GM12892 (cell line): ENCODE data around the gene TRIM21. TPM values are rescaled to one million over a fixed set of nuclear protein-coding genes. Genes with fewer than 3 reads are reported as not detected.
A peak's percentile ranks its signal among the peaks of the same experiment; 100 is the strongest.
"Not testable (repeated sequence)": the region's sequence is repeated elsewhere in the genome, so short reads cannot be mapped to it uniquely, and the experiment has no call there.

Experiments used
- DNase-seq: peaks from one replicate; pipeline ENCODE4 v3.0.0; 2011; ENCODE audit not compliant: insufficient read length
- FAIRE-seq: peaks from 2 replicates; lab custom pipeline; 2011; peaks lifted over from hg19 to GRCh38; lab: Jason Lieb, UNC
- POLR2A ChIP-seq: IDR thresholded peaks from 2 replicates; pipeline ENCODE4 v1.6.1; 2011; ENCODE audit warnings: low read depth, low read length, control low read depth
- POLR2AphosphoS5 ChIP-seq: IDR thresholded peaks from 2 replicates; pipeline ENCODE4 v1.6.1; 2011; ENCODE audit warnings: low read depth, low read length, control low read depth
- TAF1 ChIP-seq: IDR thresholded peaks from 2 replicates; pipeline ENCODE4 v1.6.1; 2011; ENCODE audit warnings: low read depth, mild to moderate bottlenecking, control low read depth, low read length, borderline replicate concordance
- polyA plus RNA-seq: library from polyadenylated mRNA; unstranded; fragments of >200 nt; gene quantifications from one replicate; pipeline ENCODE4 v1.2.1, GENCODE V29; 2012; ENCODE audit warnings: missing spikeins, inconsistent platforms; ENCODE audit not compliant: missing spikeins

TRIM21 gene
- 27.5 TPM for polyA plus RNA-seq

DNA sequence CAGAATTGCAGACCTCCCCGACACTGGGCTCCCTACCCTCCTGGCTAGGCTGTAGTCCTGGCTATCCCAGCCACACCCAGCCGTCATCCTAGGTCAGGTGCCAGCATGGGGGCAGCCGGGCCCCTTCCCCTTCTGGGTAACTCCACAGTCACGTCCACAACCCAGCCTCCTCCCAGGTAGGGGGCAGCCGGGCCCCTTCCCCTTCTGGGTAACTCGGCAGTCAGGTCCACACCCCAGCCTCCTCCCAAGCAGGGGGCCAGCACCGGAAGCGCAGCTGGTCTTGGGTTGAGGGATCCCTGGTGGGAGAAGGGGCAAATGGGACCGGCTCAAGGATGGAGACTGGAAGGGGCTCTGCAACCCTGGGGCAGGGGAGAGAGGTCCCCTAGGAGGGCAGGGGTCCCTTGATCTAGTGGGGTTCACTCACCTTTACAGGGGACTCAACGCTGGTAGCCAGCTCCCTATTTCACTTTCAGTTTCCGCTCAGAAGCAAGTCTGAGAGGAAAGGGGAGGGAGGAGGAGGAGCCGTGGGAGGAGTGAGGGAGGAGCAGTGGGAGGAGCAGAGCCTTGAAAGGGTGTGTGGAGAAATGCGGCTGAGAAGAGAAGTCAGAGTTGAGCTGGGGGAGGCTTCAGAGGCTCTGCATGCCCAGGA, at the start of gene TRIM21:
TRIM21 (minus strand) TSS at position 494 of the 649 bp plus-strand sequence. CDS start 3,293 bp downstream, outside the sequence.
- peak; percentile 98 for FAIRE-seq
- TF ChIP-seq TAF1 (0 out of 2 replicates have a peak, but pooled peaks have one; percentile 44), POLR2AphosphoS5 (peak; percentile 54; the same call in 1 of the 2 replicates), POLR2A (peak; percentile 65)
- DNase-seq: peak; percentile 53

DNA sequence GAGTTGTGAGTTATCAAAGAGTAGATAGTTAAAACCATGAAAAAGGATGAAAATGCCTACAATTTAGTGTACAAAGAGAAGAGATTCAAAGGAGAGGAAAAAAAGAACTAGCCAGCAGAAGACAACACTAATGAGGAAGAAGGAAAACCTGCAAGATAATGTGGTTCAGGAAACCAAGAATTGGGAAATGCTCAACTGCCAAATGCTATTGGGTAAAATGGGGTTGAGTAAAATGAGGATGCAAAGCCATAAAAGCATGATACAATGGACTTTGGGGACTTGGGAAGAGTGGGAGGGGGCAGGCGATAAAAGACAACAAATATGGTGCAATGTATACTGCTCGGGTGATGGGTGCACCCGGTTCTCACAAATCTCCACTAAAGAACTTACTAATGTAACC, 48.0 kb upstream of the TRIM21 start:
- TF ChIP-seq TAF1 (no peak), POLR2AphosphoS5 (no peak), POLR2A (no peak)
- DNase-seq (no peak), FAIRE-seq (peak; percentile 30)

DNA sequence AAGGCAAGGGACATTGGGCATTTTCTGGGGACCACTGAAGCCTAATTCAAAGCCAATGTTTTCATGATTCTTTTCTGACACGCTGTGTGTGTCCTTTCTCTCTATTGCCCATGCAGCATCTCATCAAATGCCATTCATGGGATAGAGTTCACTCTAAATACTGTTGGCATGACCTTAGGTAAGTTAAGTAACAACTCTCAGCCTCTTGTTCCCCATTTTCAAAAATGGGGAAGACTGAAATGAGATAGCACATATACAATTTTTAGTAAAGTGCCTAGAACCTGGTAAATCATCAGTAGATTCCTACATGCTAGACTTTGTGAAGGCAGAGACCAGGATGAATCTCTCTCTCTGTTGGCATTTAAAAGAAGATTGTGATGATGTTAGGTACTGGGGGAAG, 42.9 kb upstream of the TRIM21 start:
- FAIRE-seq (no peak), DNase-seq (no peak)
- TF ChIP-seq TAF1 (no peak), POLR2AphosphoS5 (no peak), POLR2A (no peak)

DNA sequence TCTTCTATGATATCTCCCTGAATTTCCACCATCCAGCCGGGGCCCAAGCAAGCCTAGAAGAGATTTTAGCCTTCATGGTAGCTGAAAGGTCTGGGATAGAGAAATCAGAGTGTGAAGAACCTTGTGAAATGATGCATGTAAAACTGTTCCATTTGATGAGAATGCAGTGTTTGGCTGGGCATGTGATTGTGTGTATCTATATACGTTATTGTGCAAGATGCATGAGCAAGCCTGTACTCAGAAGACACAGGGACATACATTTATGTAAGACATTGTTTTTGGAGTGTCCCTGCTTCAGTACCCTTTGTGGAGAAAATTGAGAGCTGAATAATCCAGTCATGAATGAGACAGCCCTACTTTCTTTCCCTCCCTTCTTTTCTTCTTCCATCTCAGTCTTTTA, 40.4 kb upstream of the TRIM21 start:
- DNase-seq (no peak), FAIRE-seq (no peak)
- TF ChIP-seq POLR2A (no peak), POLR2AphosphoS5 (no peak), TAF1 (no peak)

DNA sequence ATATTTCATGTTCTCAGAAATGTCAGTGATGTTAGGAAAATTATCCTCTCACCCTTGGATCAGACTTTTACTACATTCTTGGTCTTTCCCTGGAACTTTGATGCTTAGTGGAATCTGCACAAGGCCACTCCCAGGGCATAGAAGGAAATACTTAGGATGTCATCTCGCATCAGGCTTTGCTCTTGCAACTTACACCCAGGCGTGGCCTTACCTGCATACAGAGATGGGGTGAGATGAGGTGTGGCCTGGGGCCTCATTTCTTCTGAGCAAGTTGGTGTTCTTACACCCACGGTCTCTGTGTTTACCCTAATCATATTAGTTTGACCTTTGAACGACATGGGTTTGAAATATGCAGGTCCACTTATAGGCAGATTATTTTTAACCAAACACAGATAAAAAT, 36.5 kb upstream of the TRIM21 start:
- no peak for FAIRE-seq
- DNase-seq: no peak
- no peak for TF ChIP-seq POLR2A
- no peak for TF ChIP-seq TAF1
- TF ChIP-seq POLR2AphosphoS5: no peak

DNA sequence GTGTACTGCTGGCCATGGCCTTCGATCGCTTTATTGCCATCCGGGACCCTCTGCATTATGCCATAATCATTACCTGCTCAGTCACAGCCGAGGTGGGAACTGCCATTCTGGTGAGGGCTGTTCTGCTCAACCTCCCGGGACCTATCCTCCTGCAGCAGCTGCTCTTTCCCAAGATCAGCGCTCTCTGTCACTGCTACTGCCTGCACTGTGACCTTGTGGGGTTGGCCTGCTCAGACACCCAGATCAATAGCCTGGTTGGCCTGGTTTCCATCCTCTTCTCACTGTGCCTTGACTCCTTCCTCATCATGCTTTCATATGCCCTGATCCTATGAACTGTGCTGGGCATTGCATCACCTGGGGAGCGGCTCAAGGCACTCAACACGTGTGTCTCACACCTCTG, 24.9 kb upstream of the TRIM21 start:
- FAIRE-seq: no peak
- no peak for DNase-seq
- TF ChIP-seq TAF1: no peak
- no peak for TF ChIP-seq POLR2A
- TF ChIP-seq POLR2AphosphoS5: no peak

DNA sequence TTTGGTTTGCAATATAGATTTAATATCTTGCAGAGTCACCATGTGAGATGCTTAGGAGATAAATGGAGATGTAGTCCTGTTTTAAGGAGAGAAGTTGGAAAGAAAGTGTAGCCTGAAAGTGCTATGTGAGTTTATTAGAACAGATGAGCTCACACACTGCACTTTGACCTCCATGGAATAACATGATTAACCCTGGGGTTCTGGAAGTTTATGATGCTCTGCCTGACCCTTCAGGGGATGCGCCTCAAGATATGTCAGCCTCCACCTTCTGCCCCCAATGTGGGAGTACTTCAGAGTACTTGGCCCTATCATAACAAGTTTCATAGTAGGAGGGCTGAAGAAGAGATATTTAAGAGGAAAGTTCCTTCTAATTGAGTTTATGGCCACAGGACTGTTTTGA, 23.3 kb upstream of the TRIM21 start:
- TF ChIP-seq POLR2A: no peak
- no peak for TF ChIP-seq TAF1
- TF ChIP-seq POLR2AphosphoS5: no peak
- DNase-seq (no peak), FAIRE-seq (no peak)

DNA sequence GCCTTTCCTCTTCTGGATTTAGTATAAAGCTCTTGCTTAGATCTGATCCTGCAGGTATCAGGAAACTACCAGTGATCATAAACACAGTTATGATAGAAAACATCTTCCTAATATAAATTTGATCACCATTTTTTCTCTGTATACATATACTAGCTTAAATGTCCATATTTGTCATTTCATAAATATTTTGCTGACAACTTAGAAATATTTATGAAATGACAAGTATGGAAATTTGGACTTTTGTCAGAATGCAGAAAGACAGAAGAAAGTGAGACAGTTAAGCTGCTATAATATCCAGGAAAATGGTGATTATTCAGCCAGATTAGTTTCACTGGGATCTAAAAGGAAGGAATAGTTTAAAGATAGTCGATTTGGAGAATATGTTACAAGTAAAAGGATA, 22.8 kb upstream of the TRIM21 start:
- DNase-seq (no peak), FAIRE-seq (no peak)
- no peak for TF ChIP-seq POLR2AphosphoS5
- TF ChIP-seq TAF1: no peak
- TF ChIP-seq POLR2A: no peak

DNA sequence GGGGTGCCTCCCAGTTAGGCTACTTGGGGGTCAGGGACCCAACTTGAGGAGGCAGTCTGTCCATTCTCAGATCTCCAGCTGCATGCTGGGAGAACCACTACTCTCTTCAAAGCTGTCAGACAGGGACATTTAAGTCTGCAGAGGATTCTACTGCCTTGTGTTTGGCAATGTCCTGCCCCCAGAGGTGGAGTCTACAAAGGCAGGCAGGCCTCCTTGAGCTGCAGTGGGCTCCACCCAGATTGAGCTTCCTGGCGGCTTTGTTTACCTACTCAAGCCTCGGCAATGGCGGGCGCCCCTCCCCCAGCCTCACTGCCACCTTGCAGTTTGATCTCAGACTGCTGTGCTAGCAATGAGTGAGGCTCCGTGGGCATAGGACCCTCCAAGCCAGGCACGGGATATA, 12.7 kb upstream of the TRIM21 start:
- FAIRE-seq, DNase-seq: not testable (repeated sequence)

DNA sequence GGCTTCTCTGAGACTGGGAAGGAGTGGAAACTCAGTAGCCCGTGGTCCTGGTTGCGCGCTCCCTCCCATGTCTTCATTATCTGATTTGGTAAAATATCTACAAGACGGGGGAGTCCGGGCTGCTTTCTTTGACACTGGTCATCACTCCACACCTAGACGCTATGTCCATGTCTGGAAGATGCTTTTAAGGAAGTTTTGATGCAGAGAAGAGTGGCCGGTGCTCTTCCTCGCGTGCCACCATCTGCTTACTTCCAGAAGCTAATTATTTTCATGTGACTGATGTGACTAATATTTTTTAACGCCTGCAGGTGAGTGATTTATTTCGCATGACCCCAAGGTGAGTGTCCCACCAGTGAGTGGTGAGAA, 339 bp upstream of the TRIM21 start:
- FAIRE-seq: no peak
- no peak for TF ChIP-seq TAF1
- TF ChIP-seq POLR2A: no peak
- TF ChIP-seq POLR2AphosphoS5: no peak
- no peak for DNase-seq

DNA sequence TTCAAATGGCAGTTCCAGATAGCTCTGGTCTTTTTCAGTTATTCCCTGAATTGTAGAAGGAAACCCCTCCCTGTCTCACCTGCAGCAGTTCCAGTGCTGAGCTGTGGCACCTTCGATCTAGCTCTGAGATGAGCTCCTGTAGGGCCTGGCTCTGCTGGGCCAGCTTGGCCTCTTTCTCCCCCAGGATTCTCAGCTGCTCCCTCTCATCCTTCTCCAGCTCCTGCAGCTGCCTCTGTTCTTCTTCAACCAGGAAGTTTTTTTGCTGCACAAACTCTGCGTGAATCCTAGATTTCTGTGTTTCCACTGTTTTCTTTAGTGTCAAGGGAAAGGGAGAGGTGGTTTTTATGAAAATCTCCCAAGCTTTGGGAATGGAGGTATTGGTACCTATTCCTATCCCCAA, 5.3 kb downstream of the TRIM21 start:
- DNase-seq (no peak), FAIRE-seq (no peak)
- TF ChIP-seq POLR2A (no peak), TAF1 (no peak), POLR2AphosphoS5 (no peak)

DNA sequence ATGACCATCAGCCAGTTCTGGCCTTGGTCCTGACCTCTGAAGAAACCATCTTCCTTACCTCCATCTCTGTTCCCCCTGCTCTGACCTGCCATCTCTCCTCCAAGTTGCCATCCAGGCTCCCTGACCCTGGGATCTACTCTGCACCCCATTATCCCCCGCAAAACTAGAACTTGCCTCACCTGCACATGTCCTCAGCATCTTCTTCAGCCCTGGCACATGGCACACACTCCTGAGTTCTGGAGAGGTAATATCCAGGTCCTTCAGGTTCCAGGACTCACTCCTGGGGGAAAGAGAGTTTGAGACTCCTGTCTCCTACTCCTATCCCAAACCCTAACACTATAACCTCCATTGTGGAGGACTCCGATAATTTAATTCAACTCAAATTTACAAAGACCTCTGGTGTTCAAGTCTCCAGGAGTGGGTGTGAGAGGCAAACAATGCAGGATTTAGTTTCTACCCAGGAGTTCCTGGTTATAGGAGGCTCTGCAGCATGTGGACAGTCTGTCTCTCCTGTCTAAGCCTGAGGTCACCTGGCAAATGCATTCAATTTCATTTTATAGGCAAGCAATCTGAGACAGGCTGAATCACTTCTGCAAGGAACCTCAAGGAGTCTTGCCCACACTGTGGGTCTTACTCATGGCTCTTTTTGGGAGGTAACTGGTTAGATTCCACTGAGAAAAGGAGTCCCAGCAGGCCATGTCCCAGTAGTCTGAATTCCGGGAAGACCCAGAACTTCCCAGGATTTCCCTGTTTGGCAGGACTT, 7.3 kb downstream of the TRIM21 start:
- DNase-seq (no peak), FAIRE-seq (no peak)
- no peak for TF ChIP-seq POLR2AphosphoS5
- no peak for TF ChIP-seq POLR2A
- TF ChIP-seq TAF1: no peak

DNA sequence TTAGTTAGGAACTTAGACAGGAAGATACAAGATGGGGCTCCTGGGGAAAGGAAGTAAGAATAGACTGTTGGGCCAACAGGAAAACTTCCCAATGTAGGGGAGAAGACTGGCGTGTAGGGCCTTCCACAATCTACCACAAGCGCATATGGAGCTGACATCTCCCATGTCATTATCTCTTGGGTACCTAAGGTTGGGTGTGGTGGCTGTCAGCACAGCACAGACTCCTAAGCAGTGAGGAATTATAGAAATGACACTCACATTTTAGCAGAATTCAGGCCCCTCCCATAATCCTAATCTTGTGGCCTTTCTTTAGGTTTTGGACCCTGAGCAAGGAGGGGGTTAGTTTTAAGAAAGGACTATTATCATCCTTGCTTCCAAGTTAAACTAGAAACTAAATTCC, 11.6 kb downstream of the TRIM21 start:
- FAIRE-seq (no peak), DNase-seq (no peak)
- no peak for TF ChIP-seq TAF1
- no peak for TF ChIP-seq POLR2A
- TF ChIP-seq POLR2AphosphoS5: no peak
